HT1080 (cell line): ENCODE measurements around the gene FAIM2. TPM values are rescaled to one million over a fixed set of nuclear protein-coding genes. Genes with fewer than 3 reads are reported as not detected.
A peak's percentile ranks its signal among the peaks of the same experiment; 100 is the strongest.

Experiments used
- DNase-seq: peaks from one replicate; pipeline ENCODE4 v3.0.0-alpha.2; 2015; ENCODE audit warnings: low read depth
- polyA plus RNA-seq, 2 experiments: library from polyadenylated mRNA; depleted of rRNA; stranded (reverse); fragments of >200 nt; gene quantifications; 2 replicates each; pipeline ENCODE4 v1.2.3, GENCODE V29; 2015
- total RNA-seq: library from RNA; depleted of rRNA; stranded (reverse); fragments of >200 nt; shearing (Covaris generic); gene quantifications from 2 replicates; pipeline ENCODE4 v1.2.3, GENCODE V29; 2014; rRNA removed

FAIM2 gene
- total RNA-seq: not detected in 2 replicates
- 0.15 and 0.19 TPM in 2 replicates for polyA plus RNA-seq (2015; cell fraction: cytosol; rRNA removed)
- 0.02 TPM in 1 of 2 replicates, not detected in the other for polyA plus RNA-seq (2015; cell fraction: nucleus; rRNA removed)

DNA sequence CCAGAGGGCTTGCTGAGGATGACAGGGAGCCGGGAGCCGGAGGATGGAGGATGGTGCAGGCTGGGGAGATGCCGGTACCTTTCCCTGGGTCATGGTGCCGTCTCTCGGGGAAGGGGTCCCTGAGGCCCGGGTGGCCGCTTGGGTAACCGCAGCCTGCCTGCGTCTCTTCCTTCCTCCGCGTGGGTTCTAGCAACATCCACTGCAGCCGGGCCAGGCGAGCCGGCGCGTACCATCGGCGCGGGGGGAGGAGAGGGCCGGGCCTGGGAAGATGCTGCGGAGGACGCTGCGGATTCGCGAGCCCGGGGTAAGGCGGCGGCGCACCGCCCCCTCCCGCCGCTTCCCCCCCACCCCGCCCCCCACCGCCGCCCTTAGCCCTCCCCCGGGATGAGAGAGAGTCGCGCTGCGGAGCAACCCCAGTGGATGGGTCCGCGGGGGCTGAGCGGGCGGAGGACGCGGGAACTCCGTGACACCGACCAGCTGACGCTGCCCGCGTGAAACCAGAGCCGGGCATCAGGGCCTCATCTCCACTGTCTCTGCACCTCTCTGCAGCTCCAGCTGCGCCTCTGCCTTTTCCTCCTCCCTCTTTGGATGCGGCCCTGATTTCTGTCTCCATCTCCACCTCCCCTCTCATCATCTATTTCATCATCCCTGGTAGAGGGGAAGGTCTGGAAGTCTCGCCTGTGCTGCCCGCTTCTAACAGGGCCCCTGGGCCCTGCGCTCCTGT lies at the start of gene FAIM2:
Gene FAIM2 (minus strand): TSS at position 201 of the 724 bp plus-strand sequence. CDS start 108 bp downstream, at position 93.
- no peak for DNase-seq

DNA sequence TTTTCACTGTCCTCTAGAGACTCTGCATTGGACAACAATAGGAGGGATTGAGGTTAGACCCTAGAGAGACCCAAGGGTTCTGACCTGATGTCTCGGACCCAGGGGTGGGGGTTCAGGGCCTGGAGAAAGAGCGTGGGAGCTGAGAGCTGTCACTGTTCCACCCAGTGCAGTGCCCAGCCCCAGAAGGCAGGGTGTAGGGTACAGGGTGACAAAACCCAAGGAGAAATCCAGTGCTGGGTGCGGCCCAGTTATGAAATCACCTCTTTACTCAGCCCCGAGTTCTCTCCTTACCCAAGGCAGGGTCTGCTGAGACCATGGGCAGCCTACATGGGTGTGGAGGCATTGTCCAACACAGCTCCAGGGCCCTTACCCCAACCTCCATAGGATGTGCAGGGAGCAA lies 49.5 kb upstream of the FAIM2 start:
- DNase-seq: no peak

DNA sequence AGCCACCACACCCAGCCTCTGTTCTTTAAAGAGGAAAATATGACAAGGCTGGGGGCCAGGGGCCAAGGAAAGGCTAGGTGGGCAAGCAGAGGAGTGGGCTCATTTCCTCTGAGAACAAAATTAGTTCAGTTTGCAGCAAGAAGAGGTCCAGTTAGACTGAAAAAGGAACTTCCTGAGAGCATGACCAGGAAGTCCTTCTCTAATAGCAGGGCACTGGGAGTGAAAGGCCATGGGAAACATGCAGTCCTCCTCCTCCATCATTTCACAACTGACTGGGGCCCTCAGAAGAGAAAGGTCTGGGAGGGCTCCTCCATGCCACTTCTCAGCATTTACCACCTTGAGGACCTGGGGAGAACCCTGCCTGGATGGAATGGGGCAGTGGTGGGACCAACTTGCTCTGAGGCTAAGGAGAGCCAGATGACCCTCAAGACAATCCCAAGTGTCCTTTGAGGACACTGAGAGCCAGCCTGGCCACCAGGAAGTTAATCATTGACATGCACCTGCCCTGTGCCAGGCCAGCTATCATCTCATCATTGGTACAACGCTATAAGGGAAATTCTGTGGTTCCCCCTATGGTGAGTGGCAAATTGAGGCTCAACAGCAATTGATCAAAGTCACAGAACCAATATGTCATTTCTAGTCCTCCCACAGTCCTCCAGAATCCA lies 48.8 kb upstream of the FAIM2 start:
- DNase-seq: no peak

DNA sequence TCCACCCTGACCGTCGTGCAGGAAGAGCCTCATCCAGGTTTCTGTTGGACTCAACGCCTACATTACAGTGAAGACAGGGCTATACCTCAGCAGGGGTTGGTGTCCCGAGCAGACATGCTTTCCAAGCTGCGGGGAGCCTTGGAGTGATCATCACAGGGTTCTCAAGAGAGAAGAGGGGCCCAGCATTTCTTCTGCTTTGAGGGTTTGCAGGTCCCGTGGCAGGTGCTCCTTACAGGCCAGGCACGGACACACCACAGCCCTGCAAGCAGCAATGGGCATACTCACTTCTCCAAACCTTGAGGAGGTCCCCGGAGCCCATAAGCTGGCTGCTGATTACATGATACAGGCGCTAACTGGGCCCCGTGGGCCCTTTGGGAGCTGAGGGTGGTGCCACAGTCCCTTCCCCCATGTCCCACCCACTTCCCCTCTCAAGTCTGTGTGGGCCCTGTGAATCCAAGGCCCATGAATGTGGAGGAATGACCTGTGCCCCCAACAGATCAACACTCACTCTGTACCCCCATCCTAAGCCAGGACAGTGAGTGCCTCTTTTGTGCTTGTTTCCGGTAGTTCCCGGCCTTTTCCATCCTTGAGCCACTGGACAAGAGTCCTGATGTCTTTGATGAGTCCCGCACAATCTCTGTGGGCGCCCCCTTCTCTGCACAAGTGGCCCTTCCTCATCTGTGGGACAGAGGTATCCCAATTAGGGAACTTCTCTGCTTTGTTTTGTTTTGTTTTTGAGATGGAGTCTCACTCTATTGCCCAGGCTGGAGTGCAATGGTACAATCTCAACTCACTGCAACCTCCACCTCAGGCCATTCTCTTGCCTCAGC lies 47.9 kb upstream of the FAIM2 start:
- no peak for DNase-seq

DNA sequence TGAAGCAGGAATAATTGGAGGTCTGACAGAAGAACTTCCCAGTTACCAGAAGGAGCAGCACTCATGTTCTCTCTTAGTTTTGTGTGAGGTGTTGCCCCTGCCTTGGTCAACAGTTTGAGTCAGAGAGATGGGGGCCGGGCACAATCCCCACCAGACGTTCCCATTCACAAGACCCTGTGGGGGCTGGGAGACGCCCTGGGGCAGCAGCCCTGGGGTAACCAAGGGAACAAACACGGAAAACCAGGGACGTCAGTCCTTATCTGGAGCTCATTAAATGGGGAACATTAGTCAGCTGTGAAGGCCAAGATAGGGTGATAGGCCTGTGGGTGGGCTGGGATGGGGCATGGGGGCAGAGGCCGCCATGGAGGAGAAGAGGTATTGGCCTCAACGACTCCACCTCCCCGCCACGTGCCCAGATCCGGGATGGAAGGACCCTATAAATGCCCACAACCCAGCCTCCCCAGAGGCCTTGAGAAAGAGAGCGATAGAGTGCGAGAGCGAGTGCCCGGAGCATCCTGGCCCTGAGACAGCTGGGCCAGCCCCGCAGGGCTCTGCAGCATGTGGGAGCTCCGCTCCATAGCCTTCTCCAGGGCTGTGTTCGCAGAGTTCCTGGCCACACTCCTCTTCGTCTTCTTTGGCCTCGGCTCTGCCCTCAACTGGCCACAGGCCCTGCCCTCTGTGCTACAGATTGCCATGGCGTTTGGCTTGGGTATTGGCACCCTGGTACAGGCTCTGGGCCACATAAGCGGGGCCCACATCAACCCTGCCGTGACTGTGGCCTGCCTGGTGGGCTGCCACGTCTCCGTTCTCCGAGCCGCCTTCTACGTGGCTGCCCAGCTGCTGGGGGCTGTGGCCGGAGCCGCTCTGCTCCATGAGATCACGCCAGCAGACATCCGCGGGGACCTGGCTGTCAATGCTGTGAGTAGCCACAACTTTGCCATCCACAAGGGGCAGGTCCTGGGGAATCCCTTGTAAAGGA lies 46.9 kb upstream of the FAIM2 start, which contains the start of gene AQP2:
Gene AQP2 (plus strand): TSS at position 465 of the 979 bp plus-strand sequence. CDS start 94 bp downstream, at position 559.
- no peak for DNase-seq

DNA sequence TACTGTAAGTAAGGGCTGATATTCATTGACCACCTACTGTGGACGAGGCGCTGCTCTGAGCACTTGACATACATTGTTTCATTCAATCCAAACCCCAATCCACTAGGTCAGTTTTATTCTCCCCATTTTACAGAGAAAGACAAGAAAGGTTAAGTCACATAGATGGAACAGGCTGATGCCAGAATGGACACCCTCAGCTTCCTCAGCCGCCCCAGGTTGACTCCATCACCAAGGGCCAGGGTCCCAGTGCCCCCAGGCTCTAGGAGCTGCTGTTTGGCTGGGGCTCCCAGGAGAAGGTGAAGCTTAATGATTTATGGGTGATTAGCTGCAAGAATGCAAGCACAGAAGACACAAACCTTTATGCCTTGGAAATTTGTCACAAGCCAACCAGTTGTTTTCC lies 46.2 kb upstream of the FAIM2 start:
- DNase-seq: no peak

DNA sequence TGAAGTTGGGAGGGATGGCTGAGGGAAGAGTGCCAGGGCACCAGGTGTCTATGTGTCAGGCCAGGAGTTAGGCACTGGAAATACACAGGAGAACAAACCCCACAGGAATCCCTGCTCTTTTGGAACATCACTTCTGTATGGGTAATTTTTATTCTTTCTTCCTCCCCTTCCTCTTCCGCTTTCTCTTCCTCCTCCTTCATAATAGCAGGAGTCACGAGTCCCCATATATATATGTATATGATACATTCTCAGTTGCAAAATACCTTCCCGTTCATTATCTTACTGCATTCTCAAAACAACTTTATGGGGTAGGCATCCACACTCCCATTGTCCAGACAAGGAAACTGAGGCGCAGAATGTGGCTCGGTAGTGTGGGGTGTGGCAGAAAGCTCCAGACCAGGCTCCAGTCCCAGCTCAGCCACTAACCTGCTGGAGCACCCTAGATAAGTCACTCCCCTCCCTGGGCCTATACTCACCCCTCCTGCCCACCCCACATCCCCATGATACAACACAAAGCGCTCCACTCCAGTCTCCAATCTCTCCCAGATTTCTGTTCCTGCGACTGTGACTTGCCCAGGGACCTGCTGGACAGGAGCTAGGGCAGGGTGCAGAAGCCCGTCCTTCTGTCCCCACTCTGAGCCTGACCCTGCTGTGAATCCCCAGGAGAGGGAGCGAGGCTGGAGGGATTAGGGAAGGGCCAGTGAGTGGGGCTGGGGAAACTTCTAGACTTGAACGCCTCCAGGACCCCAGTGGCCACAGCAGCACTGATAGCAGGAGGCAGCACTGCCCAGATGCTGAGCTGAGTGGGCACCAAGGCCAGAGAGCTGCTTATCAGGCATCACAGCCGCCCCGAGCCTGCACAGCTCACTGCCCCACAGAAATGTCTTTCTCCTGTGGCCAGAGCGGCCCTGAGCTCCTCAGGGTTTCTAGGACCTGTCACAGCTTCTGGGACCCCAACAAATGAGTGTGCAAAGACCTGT lies 45.5 kb upstream of the FAIM2 start:
- DNase-seq: no peak

DNA sequence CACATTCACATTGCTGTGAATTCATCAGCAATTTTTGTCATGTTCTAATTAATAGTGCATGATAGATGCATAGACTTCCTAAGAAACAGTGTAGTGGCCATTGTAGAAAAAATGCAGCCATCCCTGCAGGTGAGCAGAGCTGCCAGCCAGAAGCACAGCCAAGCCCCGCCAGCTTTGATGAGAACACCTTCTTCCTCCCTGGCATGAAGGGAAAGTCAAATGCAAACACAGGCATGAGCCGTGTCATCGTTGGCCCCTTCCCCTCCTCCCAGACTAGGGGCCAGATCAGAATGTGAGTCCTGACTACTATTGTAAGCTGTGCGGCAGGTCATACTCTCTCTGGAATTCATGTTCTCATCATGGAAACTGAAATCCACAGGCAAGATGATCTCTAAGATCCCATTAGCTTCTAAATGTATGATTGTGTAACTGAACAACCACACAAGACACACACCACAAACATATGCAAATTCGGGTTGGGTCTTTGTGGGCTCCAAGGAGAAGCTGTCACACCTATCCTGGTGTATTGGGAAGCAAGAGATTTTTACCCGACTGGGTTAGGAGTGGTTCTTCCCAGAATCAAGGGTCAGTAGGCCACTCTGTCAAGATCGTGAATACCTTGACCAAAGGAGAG lies 44.0 kb upstream of the FAIM2 start:
- DNase-seq: no peak

DNA sequence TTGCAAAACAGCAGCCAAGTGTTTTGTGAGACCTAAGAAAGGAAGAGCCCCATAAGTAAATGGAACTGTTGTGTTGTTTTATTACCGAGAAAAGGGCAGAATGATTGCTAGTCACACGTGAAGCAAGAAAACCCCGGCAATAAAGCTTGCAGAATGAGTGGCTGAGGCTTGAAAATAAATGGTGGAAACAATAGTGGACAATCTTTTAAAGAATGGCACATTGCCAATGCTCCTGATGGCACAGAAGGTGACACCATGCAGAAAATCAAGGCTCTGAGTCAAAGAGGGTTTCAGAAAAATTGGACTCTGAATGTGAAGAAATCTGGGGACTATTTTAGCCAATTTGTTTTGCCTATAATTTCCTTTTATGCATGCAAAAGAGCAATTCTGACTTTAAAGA lies 42.8 kb upstream of the FAIM2 start:
- no peak for DNase-seq

DNA sequence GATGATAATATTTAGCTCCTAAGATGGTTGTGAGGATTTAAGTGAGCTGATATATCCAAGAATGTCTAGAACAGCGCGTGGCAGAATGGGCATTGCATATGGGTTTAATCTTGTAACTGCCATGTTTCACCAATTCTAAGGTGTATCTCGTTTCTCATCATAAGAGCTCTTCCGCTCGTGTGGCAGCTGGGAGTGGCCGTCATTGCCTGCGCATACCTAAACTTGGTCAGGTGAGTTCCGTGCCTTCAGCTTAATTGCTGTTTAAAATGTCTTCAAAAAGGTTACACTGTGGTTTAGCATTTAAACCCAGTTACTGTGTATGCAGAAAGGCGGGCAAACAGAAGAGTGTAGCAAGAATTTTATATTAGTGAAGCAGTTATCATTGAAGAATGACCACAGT lies 42.4 kb upstream of the FAIM2 start:
- no peak for DNase-seq

DNA sequence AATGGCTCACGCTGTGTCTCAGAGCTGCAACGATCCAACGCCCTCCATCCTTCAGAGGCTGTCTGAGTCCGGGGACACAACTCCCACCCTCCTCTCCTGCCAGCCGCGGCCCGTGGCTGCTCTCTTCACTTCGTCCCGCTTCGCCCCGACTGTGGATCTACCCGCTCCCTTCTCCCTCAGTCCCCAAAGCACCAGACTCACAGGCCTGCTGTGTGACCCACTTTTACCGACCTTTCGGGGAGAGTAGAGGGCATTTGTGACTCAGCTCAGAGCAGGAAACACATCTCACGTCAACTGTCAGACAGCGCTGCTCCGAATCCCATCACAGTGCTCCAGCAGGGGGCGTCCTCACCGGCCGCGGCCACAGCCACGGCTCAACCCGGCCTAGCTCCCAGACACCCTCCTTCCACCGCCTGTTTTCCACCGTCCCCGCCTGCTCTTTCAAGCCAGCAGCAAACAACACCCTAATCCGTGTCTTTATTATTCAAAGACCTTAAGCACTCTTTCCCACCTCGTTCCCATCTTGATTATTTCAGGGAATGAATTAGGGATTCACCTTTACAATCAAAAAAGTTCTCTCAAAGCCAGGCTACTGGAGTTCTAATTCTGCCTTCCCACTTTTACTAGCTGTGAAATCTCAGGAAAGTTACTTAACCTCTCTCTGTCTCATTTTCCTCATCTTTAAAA lies 41.8 kb upstream of the FAIM2 start:
- DNase-seq: peak; percentile 83

DNA sequence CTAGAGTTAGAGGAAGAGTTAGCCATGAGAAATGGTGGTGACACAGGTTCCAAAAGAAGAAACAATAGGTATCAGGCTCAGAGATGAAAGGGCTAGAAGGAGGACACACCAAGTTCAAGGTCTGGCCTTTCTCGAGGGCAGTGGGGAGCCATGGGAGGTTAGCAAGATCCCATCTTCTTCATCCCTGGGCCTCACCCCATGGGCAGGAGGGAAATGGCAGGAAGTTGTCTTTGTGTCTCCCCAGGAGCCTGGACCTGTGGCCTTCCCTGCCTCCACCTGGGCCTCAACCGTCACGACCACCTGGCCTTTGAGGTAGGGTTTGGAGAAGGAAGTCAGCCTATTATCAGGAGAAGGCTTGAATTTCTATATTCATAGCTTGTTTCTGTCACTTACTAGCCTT lies 41.0 kb upstream of the FAIM2 start:
- DNase-seq: no peak

DNA sequence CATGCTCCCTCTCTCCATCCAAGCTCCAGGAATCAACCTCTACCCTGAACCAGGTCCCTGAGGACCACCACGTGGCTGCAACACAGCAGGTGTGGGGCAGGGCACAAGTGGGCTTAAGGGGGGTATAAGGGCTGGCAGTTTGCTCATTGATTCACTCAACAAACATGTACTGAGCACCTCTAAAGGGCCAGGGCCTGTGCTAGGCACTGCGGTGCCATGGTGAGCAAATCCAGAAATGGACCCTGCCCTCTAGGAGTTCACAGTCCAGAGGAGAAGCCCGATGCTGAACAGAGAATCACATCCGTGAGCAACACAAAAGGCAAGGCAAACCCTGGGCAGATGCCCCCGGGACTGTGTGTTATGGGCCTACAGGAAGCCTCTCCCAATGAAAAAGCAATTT lies 40.3 kb upstream of the FAIM2 start:
- no peak for DNase-seq

DNA sequence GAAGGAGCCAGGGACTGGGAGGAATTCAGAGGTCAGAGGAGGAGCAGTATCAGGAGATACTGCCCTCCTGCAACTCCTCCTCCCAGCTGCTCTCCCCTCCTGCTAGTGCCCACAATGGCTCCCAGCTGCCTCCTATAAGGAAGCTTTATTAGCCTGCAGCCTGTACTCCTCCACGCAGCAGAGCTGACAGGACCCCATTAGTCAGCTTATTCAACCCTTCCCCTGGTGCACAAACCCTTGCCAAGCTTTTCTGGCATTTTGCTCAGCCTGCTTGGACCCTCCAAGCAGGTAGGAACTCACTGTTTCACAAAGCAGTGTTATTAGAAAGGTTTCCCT lies 39.9 kb upstream of the FAIM2 start:
- DNase-seq: no peak

DNA sequence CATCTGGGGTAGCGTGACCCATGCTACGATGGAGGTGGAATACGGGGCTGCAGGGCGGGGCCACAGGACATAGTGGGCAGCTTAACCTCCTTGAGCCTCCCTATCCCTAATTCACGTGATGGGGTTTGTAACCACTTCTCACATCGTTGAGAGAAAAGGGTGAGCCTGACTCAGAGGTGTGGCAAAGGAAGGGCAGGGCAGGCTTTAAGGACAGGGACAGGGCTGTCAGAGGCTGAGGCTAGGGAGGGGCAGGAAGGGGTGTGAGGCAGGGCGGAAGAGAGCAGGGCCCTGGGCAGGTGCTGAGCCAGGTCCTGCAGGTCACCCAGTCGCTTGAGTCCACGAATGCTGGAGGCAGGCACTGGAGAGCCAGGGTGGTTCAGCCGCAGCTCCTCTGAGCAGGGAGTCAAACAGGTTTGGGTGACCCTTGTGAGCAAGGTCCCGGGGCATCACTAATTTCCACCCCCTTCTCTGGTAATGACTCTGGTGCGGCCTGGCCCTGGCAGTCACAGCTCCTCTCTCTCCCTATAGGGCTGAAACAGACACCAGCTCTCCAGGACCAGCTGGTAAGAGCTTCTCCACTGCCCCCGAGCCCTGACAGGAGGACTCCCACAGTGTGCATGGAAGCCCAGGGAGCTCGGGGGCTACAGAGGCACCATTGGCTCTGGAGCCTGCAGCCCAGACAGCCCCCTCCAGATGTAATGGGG lies 39.4 kb upstream of the FAIM2 start:
- no peak for DNase-seq

DNA sequence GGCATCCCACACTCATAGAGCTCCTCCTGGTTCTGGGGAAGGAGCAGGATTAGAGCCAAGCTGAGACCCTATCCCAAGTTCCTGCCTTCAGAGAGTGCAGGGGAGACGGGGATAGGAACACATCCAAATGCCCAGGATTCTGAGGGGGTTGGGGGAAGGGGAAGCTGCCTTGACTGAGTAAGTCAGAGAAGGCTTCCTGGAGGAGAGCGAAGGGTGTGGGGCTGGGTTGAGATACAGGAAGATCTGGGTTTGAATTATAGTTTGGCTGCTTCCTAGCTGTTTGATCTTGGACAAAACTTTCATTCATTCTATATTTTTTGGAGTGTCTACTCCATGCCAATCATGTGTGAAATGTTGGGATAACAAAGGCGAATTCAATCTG lies 38.8 kb upstream of the FAIM2 start:
- DNase-seq: no peak

DNA sequence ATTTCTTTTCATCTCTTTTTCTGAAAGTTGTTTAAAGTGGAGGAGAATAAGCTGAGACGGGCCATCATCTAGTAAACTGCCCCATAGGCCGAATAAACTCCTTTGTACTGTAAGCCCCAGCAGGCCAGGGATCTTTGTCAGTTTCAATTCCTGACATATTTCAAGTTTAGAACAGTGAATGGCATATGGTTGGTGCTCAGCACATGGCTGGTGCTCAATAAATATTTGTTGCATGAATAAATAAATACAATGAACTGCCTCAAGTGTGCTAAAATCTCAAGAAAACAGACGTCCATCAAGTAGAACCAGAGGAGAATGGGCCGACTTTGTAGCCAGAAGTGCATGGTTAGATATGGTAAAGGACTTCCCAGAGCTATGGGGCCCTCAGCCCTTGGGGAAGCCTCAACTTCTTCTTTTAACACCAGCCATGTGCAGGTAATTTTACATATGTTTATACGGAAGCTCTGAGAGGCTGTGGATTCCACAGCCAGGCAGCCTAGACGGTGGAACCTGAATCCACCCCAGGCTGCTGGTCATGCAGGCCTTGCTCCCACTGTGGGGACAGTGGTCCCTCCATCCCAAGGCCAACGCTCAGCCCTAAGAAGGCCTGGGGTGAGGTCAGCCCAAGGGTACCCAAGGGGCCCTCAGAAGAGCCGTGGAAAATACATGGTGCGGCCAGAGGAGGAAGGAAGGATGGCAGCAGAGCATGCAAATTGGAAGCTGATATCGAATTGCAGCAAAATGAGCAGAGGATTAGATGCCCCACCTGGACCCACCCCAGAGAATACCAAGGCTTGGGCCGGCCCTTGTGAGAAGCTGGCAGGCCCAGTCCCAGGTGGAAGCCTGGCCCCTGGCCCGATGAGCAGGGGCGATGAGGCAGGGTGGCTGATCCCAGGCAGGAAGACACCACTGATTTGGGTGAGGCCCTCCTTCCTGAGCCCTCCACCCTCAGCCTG lies 38.1 kb upstream of the FAIM2 start:
- DNase-seq: no peak
